OCI-M2 (cell line): ENCODE data around the gene PTRH2.
"Not testable (repeated sequence)": the region's sequence is repeated elsewhere in the genome, so short reads cannot be mapped to it uniquely, and the experiment has no call there.

Experiments used
- DNase-seq: peaks from one replicate; lab custom pipeline; 2025; ENCODE audit not compliant: unreplicated experiment; lab: John Stamatoyannopoulos, UW

PTRH2 gene

DNA sequence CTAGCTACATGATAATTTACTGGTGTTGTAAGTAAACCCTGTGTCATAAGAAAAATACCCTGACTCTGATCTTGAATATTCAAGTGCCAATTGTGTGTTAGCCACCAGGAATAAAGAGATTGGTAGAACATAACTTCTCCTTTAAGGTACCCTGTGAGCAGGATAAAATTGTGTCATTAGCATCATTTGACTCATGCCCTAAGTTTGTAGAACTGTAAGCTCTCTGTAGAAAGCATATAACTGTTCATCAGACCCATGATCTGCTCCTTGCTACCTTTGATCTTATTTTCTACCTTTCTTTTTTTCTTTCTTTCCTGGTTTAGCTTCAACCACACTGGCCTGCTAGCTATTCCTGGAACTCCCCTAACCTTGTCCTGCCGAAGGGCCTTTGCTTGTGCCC lies 35.8 kb downstream of the PTRH2 start:
- DNase-seq, result no peak

DNA sequence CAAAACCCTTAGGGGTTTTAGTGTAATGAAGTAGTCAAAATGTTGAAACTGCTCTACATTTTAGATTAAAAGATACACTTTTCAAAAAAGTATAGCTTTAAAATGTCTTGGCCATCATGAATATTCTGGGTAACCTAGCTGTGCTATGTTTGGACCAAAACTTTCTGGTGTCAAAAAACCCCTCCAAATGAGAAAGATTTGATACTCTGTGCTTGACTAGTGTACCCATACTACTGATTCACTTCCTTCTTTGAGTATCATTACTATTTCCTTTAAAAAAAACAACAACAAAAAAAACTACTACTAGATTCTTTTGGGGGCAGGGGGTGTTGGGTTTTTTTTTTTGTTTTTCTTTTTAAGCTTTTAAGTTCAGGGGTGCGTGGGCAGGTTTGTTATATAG lies 37.3 kb downstream of the PTRH2 start:
- no peak for DNase-seq

DNA sequence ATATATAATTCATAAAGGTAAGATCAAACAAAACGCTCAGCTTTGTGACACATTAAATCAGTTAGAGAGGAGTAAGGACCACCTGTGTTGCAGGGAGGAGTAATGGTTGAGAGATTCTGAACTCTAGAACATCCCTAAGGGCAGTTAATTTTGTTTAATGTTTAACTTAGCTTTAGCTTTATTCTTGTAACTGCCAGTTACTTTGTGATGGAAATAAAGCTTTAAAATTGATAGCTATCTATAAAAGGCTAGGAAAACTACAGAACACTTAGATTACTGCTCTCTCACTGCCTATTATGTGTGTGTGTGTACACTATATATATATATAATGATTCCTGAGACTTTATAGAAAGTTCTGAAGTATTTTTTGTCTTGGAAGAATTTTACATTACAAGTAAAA lies 37.8 kb downstream of the PTRH2 start:
- DNase-seq, result no peak

DNA sequence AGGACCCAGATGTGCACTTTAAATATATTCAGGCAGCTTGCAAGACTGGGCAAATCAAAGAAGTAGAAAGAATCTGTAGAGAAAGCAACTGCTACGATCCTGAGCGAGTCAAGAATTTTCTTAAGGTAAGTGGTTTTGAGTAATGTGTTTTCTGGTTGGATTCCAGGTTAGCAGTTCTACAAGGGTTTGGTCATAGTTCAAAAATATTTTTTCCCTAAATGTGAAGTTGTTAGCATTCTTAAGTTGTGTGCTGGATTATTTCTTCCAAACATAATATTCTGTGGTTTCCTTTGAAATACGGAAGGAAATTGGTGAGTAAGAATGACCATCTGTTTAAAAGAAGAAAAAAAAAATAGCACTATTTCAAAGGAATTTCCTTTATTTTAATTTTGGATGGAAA lies 38.4 kb downstream of the PTRH2 start:
- no peak for DNase-seq

DNA sequence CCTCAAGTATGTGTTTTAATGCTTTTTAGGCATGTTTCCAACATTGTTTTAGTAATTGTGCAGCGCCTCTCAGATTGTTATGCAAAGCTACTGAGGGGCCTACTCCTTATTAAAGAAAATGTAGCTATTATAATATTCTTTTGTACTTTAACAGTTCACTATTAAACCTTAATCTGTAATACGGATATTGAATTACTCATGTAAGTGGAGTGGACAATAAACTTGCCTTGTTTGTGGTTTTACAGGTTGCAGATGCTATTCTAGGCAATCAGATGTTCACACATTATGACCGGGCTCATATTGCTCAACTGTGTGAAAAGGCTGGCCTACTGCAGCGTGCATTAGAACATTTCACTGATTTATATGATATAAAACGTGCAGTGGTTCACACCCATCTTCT lies 41.0 kb downstream of the PTRH2 start:
- DNase-seq, result no peak

DNA sequence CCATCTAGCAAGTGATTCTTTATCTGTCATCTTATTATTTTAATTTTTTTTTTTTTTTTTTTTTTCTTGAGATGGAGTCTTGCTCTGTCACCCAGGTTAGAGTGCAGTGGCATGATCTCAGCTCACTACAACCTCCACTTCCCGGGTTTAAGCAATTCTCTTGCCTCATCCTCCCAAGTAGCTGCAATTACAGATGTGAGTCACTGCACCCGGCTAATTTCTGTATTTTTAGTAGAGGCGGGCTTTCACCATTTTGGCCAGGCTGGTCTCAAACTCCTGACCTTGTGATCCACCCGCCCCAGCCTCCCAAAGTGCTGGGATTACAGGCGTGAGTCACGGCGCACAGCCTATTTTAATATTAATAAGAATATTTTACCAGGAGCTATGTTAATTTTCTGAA lies 50.6 kb downstream of the PTRH2 start:
- not testable (repeated sequence) for DNase-seq

DNA sequence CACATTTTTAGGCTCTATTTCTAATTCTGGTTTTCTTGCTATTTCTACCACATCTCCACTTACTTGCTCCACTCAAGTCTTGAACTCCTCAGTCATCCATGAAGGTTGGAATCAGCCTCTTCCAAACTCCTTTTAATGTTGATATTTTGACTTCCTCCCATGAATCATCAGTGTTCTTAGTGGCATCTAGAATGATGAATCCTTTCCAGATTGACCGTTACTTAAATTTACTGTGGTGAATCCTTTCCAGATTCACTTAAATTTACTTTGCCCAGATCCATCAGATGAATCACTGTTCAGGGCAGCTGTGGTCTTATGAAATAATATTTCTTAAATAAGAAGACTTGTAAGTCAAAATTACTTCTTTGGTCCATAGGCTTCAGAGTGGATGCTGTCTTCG lies 55.1 kb downstream of the PTRH2 start:
- DNase-seq, result no peak

DNA sequence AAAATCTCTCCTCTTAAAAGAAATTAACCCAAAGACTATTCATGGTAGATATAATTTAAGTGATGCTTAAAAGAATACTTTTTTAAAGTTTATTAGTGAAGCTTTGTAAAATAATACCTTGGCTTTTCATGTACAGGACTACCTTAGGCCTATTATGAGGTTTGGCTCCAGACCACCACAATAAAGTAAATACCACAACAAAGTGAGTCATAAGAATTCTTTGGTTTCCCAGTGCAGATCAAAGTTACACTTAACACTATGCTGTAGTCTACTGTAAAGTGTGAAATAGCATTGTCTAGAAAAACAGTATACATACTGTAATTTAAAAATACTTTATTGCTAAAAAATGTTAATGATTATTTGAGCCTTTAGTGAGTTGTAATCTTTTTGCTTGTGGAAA lies 55.9 kb downstream of the PTRH2 start:
- no peak for DNase-seq

DNA sequence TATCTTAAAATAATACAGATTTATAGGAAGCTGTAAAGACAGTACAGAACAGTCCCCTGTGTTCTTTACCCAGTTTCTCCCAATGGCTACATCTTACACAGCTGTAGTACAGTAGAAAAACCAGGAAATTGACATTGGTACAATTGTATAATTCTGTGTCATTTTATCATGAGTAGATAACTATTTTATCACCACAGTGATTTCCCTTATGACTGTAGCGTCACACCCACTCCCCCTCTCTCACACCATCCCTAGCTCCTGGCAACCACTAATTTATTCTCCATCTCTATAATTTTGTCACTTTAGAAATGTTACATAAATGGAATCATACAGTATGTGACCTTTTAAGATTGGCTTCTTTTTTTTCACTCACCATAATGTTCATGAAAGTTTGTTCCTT lies 56.6 kb downstream of the PTRH2 start:
- no peak for DNase-seq

DNA sequence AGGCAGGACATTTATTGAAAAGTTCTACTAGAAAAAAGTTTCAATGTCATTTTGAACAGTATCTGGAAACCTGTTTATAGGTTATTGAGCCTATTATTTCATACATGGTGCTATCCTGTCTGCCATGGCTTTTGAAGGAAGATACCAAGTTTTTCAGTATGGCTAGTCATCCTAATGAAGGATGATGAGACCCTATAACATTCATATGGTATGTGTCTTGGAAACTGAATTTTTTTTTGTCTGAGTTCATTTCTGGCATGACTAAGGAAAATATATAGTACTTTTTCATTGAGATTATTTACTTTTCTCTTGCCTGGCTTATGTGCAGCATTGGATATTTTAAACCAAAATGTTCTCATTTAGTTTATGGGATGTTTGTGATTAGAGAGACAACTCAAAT lies 57.3 kb downstream of the PTRH2 start:
- no peak for DNase-seq
